NB4 (cell line): ENCODE results near the gene CEP85.

Source experiments
- DNase-seq: peaks from one replicate; pipeline ENCODE4 v3.0.0; 2010; ENCODE audit warnings: low read depth
- H3K4me3 ChIP-seq: one replicate; pipeline ENCODE4 v1.5.1; 2011; ENCODE audit warnings: mild to moderate bottlenecking, low read depth, low read length, moderate library complexity
- CTCF ChIP-seq: IDR thresholded peaks from one replicate; pipeline ENCODE4 v1.5.1; 2012; ENCODE audit warnings: low read depth, low read length
- MAX ChIP-seq: IDR thresholded peaks from 2 replicates; pipeline ENCODE4 v1.6.1; 2011; ENCODE audit warnings: low read depth, low read length
- MYC ChIP-seq: IDR thresholded peaks from 2 replicates; pipeline ENCODE4 v1.6.1; 2011; ENCODE audit warnings: low read depth, low read length
- POLR2A ChIP-seq: IDR thresholded peaks from 2 replicates; pipeline ENCODE4 v1.6.1; 2011; ENCODE audit warnings: mild to moderate bottlenecking; ENCODE audit not compliant: insufficient read length; ENCODE audit errors: extremely low read depth

Gene CEP85

GRCh38 chr1:26233903-26234643 lies at the start of gene CEP85:
CEP85 (plus strand) TSS chr1:26234200; CDS start chr1:26239784, 5,584 bp downstream.
- peak within 1 kb of the TSS; percentile 94 for H3K4me3 ChIP-seq
- TF ChIP-seq MAX (peak; percentile 51), CTCF (peak; percentile 74), MYC (peak; percentile 75), POLR2A (peak; percentile 93)
- DNase-seq: peak; percentile 96

- no peak for DNase-seq
- TF ChIP-seq MAX (no peak), MYC (no peak), CTCF (no peak), POLR2A (no peak)
- no peak overlapping the region for H3K4me3 ChIP-seq
Observed at GRCh38 chr1:26184883-26185282, 49.1 kb upstream of the CEP85 start.

GRCh38 chr1:26187882-26188281 lies 46.1 kb upstream of the CEP85 start:
- no peak overlapping the region for H3K4me3 ChIP-seq
- no peak for TF ChIP-seq MAX
- no peak for TF ChIP-seq MYC
- no peak for TF ChIP-seq POLR2A
- TF ChIP-seq CTCF: no peak
- no peak for DNase-seq

- H3K4me3 ChIP-seq: no peak overlapping the region
- DNase-seq: no peak
- TF ChIP-seq POLR2A (no peak), CTCF (no peak), MAX (no peak)
Observed at GRCh38 chr1:26188477-26188876, 45.5 kb upstream of the CEP85 start.

GRCh38 chr1:26189331-26189730 lies 44.7 kb upstream of the CEP85 start:
- no peak overlapping the region for H3K4me3 ChIP-seq
- TF ChIP-seq POLR2A (no peak), CTCF (no peak), MAX (no peak), MYC (no peak)
- no peak for DNase-seq
